NCI-H1092 treated with DMSO at 0.1 percent for 48 hours (cell line): Measurements from ENCODE around the gene FRMD5.

Experiments
- DNase-seq: peaks from one replicate; lab custom pipeline; 2025; lab: John Stamatoyannopoulos, UW

FRMD5 gene

GRCh38 chr15:44093836-44094235, 101.2 kb downstream of the FRMD5 start:
- no peak for DNase-seq

GRCh38 chr15:44092221-44092620, 102.8 kb downstream of the FRMD5 start:
- DNase-seq: no peak

- no peak for DNase-seq
Observed at GRCh38 chr15:44087578-44088465, 107.2 kb downstream of the FRMD5 start.

GRCh38 chr15:44084770-44085169, 110.3 kb downstream of the FRMD5 start:
- DNase-seq: no peak

- no peak for DNase-seq
Observed at GRCh38 chr15:44084171-44084570, 110.9 kb downstream of the FRMD5 start.

- DNase-seq: no peak
Observed at GRCh38 chr15:44082558-44083157, 112.4 kb downstream of the FRMD5 start.

DNA sequence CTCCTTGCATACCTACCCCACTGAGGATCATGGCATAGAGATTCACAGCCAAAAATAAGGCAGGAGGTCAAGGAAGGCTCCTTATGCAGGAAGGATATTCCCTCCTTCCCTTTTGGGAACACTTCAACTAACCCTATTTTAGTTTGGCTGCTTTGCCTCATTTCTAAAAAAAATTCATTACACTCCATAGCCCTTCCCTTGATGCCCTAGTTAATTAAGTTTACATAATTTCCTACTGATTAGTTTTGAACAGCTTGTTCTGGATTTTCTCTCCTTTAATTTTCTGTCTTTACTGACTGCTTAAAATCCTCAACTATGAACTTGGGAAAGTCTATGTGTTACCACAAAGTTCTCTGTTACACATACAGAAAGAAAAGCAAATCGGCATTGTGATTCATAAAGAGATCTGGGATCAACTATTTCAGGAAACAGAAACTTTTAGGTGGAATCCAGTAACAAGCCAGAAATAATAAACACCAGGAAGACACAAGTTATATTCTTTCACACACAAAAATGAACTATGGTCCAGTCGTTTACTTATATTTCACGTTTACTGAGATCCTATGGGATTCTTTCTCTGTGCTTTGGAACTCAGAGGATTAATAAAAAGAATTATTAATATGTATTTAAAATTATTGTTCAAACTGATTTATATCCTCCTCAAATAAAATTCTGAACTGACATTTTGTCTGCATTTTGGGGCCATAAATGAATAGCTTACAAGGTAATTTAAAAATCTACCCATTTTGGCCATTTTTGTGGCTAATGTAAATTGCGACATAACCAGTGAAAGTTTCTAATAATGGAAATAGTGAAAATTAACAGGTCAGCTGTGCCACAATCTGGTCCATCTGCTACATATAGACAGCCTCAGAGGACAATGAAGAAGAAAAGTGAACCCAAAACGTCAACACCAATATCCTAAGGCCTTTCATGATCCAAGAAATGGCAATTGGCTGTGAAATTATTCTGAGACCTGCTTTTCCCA, 113.8 kb downstream of the FRMD5 start:
- no peak for DNase-seq

DNA sequence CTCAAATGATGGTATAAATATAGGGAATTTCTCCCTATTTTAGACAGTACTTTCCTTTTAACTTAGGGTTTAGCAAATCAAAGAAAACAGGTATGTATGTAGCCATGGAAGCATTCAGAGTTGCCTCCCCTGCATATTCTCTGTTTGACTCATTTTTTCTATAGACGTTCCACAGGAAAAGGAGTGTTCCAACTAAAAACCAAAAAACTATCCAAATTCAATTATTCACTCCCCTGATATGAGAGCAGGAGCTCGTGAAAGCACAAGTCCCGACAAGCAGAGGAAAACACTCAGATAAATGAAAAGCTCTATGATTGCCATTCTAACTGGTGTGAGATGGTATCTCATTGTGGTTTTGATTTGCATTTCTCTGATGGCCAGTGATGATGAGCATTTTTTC, 119.5 kb downstream of the FRMD5 start:
- no peak for DNase-seq

DNA sequence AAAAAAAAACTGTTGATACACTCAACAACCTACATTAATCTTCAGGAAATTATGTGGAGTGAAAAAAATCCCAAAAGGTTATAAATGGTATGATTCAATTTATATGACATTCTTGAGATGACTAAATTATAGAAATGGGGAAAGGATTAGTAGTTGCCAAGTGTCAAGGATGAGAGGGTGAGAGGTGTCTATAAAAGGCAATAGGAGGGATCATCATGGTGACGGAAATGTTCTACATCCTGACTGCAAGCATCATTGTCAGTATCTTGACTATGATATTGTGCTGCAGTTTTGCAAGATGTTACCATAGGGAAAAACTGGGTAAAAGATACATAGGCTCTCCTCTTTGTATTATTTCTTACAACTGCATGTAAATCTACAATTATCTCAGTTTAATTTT, 125.6 kb downstream of the FRMD5 start:
- DNase-seq: no peak

DNA sequence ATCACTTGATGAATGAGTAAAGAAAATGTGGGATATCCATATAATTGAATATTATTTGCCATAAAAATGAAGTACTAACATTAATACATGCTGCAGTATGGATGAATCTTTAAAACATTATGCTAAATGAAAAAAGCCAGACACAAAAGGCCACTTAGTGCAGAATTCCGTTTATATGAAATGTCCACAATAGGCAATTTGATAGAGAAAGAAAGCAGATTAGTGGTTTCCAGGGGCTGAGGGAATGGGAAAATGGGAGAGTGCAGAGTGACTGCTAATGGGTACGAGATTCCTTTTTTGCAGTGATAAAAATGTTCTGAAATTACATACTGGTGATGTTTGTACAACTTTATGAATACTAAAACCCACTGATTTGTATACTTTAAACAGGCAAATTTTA, 126.7 kb downstream of the FRMD5 start:
- no peak for DNase-seq

GRCh38 chr15:44066211-44066827, 128.8 kb downstream of the FRMD5 start:
- DNase-seq: peak; percentile 19

- DNase-seq: no peak
Observed at GRCh38 chr15:44064706-44065105, 130.4 kb downstream of the FRMD5 start.

- DNase-seq: no peak
Observed at GRCh38 chr15:44058126-44058525, 136.9 kb downstream of the FRMD5 start.

DNA sequence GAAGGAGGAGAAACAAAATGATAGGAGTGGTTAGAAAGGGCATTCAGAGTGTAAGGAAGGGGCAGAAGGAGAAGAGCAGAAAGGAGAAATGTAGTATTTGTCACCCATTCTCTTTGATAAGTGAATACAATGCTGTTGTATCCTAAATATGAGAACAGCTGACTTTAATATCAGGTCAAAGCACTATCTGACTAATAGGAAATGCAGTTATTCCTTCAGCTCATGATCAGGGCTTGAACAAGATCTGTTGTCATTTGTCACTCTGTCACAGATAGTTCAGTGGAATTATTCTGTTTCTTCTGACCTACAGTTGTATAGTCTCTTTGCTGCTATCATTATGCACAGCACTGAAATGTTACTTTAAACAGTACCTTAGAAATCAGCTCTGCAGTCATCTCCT, 149.4 kb downstream of the FRMD5 start:
- no peak for DNase-seq

DNA sequence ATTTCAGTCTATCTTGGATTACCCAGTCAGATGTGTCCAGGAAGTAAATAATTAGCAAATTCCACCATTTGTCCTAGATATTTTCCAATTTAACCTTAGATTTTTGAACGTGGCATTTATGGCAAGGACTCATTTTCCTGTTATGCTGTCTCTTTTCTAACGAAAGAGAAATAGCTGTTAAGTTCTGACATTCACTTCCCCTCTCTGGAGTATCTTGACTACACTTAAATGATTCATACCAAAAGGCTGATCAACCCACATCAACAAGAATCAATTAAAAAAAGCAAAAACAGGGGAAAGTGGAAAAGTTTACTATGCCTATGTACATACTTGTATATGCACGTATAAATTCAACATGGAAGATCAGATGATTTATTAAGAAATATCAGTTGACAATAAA, 149.9 kb downstream of the FRMD5 start:
- no peak for DNase-seq

- no peak for DNase-seq
Observed at GRCh38 chr15:44038755-44039191, 156.3 kb downstream of the FRMD5 start.

- no peak for DNase-seq
Observed at GRCh38 chr15:44035781-44036699, 159.0 kb downstream of the FRMD5 start.

DNA sequence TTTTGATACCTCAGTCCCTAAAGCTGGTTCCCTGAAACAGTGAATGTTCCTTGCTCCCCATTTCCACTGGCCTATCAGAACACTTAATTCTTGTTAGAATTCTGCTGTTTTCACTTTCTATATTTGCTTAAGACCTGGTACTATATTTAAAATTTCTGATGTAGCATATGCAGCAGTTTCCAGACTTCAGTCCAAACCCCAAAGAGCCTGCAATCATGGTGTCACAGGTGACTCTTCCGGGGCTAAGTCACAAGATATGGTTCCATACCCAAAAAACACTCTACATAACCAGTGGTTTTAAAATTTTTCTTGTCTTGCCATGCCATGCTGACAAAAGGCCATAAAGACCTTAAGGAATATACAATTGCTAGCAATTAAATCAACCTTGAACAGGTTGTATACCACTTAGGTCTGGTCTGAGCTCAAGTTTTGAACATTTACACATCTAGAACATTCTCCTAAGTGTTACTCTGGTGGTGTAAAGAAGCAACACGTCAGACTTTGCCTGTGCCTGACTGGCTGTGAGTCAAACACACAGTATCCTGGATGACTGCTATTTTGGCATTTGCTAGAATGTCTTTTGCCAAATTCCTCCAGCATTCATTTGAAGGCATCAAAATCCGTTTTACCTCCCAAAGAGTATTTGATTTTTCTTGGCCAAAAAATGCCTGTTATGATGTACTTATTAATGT, 160.0 kb downstream of the FRMD5 start:
- DNase-seq: no peak

DNA sequence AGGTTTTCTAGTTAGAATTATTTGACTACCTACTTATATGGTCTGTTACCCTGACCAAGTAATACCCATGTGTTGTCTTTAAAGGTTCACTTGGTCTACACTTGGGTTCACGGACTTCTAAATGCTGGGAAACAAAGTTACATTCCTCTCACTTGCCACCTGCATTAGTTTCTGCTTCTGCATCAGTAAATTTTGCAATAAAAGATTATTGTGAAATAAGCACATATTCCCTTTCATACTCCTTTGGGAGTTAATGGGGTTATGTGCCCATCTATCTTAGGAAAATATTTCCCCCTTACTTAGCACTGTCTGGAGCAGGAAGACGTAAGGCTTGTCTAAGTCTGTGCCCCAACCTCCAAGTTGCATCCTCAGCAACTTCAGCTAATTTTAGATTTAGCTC, 160.7 kb downstream of the FRMD5 start:
- no peak for DNase-seq

- DNase-seq: no peak
Observed at GRCh38 chr15:44033894-44034293, 161.2 kb downstream of the FRMD5 start.
